ENCODE measurements around the gene DNAI1. TPM values are rescaled to one million over a fixed set of nuclear protein-coding genes. Genes with fewer than 3 reads are reported as not detected.

Gene DNAI1
- total RNA-seq, 4 donors from 2014 or later = 0.42 to 3.9 (median 0.66) TPM; not detected in 1

- no peaks in the 10 kb centered on the region for H3K9me3 ChIP-seq
- DNase-seq (ENCODE audit: low spot score in 2 of 2) = peak; percentile 51 to 69
- peak overlapping the region; percentile 48 to 87 (median 76) for H3K27ac ChIP-seq
- WGBS, 2 donors = 16 to 19% methylated on average over 4 to 5 of the region's 5 CpGs
- no peak overlapping the region for H3K4me3 ChIP-seq
- TF ChIP-seq POLR2A (IDR thresholded peaks at IDR 0.05) (no peak), EP300 (IDR thresholded peaks at IDR 0.05) (peak; percentile 43 to 94), CTCF (IDR thresholded peaks at IDR 0.05) (peak; percentile 16 to 79 (median 65))
- peaks cover 0 to 57% (median 23%) of the 10 kb centered on the region in 4 donors for H3K4me1 ChIP-seq
- no peaks in the 10 kb centered on the region for H3K27me3 ChIP-seq
- H3K36me3 ChIP-seq = no peaks in the 10 kb centered on the region
Measured at GRCh38 chr9:34501889-34502425, 43.4 kb downstream of the DNAI1 start.

GRCh38 chr9:34502471-34502870 is 43.9 kb downstream of the DNAI1 start:
- Histone ChIP-seq H3K27ac (peak overlapping the region; percentile 32 to 85 (median 76)), H3K36me3 (no peaks in the 10 kb centered on the region), H3K27me3 (no peaks in the 10 kb centered on the region), H3K4me3 (no peak overlapping the region), H3K4me1 (peaks cover 0 to 57% (median 23%) of the 10 kb centered on the region in 4 donors), H3K9me3 (no peaks in the 10 kb centered on the region)
- TF ChIP-seq CTCF (IDR thresholded peaks at IDR 0.05) = no peak
- DNase-seq (ENCODE audit: low spot score in 2 of 2) = no peak
- 19 to 28% methylated on average over 10 of the region's 10 CpGs for WGBS, 2 donors

- Histone ChIP-seq H3K4me1 (peaks cover 0 to 57% (median 23%) of the 10 kb centered on the region in 4 donors), H3K27ac (peak overlapping the region; percentile 32 to 85 (median 76)), H3K4me3 (no peak overlapping the region), H3K9me3 (no peaks in the 10 kb centered on the region), H3K27me3 (no peaks in the 10 kb centered on the region), H3K36me3 (no peaks in the 10 kb centered on the region)
- TF ChIP-seq POLR2A (IDR thresholded peaks at IDR 0.05) = no peak
- TF ChIP-seq CTCF (IDR thresholded peaks at IDR 0.05) = no peak
- no peak for TF ChIP-seq EP300 (IDR thresholded peaks at IDR 0.05)
- WGBS, 2 donors = 44 to 45% methylated on average over 6 of the region's 6 CpGs
- DNase-seq (ENCODE audit: low spot score in 2 of 2) = no peak
Measured at GRCh38 chr9:34502891-34503290, 44.3 kb downstream of the DNAI1 start.

GRCh38 chr9:34503406-34503805 is 44.8 kb downstream of the DNAI1 start:
- Histone ChIP-seq H3K27me3 (no peaks in the 10 kb centered on the region), H3K4me1 (peaks cover 0 to 57% (median 23%) of the 10 kb centered on the region in 4 donors), H3K4me3 (no peak overlapping the region), H3K27ac (peak overlapping the region; percentile 32 to 85 (median 76)), H3K36me3 (no peaks in the 10 kb centered on the region), H3K9me3 (no peaks in the 10 kb centered on the region)
- no peak for TF ChIP-seq EP300 (IDR thresholded peaks at IDR 0.05)
- TF ChIP-seq POLR2A (IDR thresholded peaks at IDR 0.05) = no peak
- no peak for TF ChIP-seq CTCF (IDR thresholded peaks at IDR 0.05)
- DNase-seq (ENCODE audit: low spot score in 2 of 2) = no peak

GRCh38 chr9:34505370-34506120 is 46.9 kb downstream of the DNAI1 start:
- Histone ChIP-seq H3K9me3 (no peaks in the 10 kb centered on the region), H3K4me3 (no peak overlapping the region), H3K27me3 (no peaks in the 10 kb centered on the region), H3K27ac (peak overlapping the region in 3 of 4 donors; percentile 1 to 85 (median 80)), H3K36me3 (no peaks in the 10 kb centered on the region), H3K4me1 (peaks cover 0 to 52% (median 23%) of the 10 kb centered on the region in 4 donors)
- no peak for TF ChIP-seq EP300 (IDR thresholded peaks at IDR 0.05)
- no peak for TF ChIP-seq POLR2A (IDR thresholded peaks at IDR 0.05)
- TF ChIP-seq CTCF (IDR thresholded peaks at IDR 0.05) = no peak
- 40 to 50% methylated on average over 5 of the region's 5 CpGs for WGBS, 2 donors
- no peak for DNase-seq (ENCODE audit: low spot score in 2 of 2)

Measured in tibial nerve (tissue), 4 donors.